ENCODE measurements around the gene FLYWCH1. TPM values are rescaled to one million over a fixed set of nuclear protein-coding genes. Genes with fewer than 3 reads are reported as not detected.
A peak's percentile ranks its signal among the peaks of the same experiment; 100 is the strongest.

FLYWCH1 gene
- total and polyA plus RNA-seq, 9 of the 15 experiments (the other 6 are each of a cell fraction or from before 2014, with no cell fraction given), result 0.18 to 33.6 (median 11.3) TPM

- TF ChIP-seq ZBTB5 (IDR thresholded peaks at IDR 0.05), result no peak
- no peak for TF ChIP-seq GTF2A2 (tag; IDR thresholded peaks at IDR 0.05)
- TF ChIP-seq CBX1 (IDR thresholded peaks at IDR 0.05; ENCODE audit: low read depth), result peak; percentile 8; the same call in 1 of the 2 replicates
- no peak for TF ChIP-seq ZBTB33 (CRISPR knock-in tag; IDR thresholded peaks at IDR 0.05)
- no peak for TF ChIP-seq E2F6 (IDR thresholded peaks at IDR 0.05; ENCODE audit: borderline replicate concordance in 1 of 2, extremely low read depth in 1 of 2, insufficient read depth in 1 of 2, insufficient read length in 1 of 2, low read depth in 1 of 2, low read length in 1 of 2, poor library complexity in 1 of 2, severe bottlenecking in 1 of 2)
- TF ChIP-seq ZNF174 (CRISPR knock-in tag; IDR thresholded peaks at IDR 0.05), result no peak
- TF ChIP-seq MEIS2 (IDR thresholded peaks at IDR 0.05; ENCODE audit: partially characterized antibody), result no peak
- TF ChIP-seq CBFA2T2 (conservative IDR thresholded peaks at IDR 0.05), result no peak
- TF ChIP-seq ZNF175 (CRISPR knock-in tag; IDR thresholded peaks at IDR 0.05; ENCODE audit: low read depth), result no peak
- TF ChIP-seq THAP12 (CRISPR knock-in tag; IDR thresholded peaks at IDR 0.05), result no peak
- TF ChIP-seq HOXB6 (CRISPR knock-in tag; IDR thresholded peaks at IDR 0.05; ENCODE audit: borderline replicate concordance), result no peak
- TF ChIP-seq BDP1 (IDR thresholded peaks at IDR 0.05; ENCODE audit: insufficient read depth, insufficient read length), result no peak
- no peak for TF ChIP-seq ZNF197 (CRISPR knock-in tag; IDR thresholded peaks at IDR 0.05; ENCODE audit: low read depth)
- no peak for TF ChIP-seq ZBED1 (IDR thresholded peaks at IDR 0.05)
- no peak for TF ChIP-seq NFXL1 (CRISPR knock-in tag; IDR thresholded peaks at IDR 0.05)
- TF ChIP-seq ZNF408 (CRISPR knock-in tag; IDR thresholded peaks at IDR 0.05; ENCODE audit: low read depth), result no peak
- TF ChIP-seq UBTF (IDR thresholded peaks at IDR 0.05; ENCODE audit: borderline replicate concordance in 1 of 2, low read depth in 2 of 2, low read length in 2 of 2), result no peak
- no peak for TF ChIP-seq ZNF133 (CRISPR knock-in tag; IDR thresholded peaks at IDR 0.05)
Measured at GRCh38 chr16:2973093-2973492, 61.4 kb downstream of the FLYWCH1 start (continued).

Measured in K562 (cell line).